Activated CD4-positive, alpha-beta T cell treated with anti-CD3 and anti-CD28 coated beads for 24 hours (primary cell): Measurements from ENCODE around the gene IL21R.

Experiments used
- DNase-seq, 2 donors: peaks; one replicate each; pipeline ENCODE4 v3.0.0-alpha.2; 2020; ENCODE audit warnings: low read depth in 2 of 2

The IL21R gene

DNA sequence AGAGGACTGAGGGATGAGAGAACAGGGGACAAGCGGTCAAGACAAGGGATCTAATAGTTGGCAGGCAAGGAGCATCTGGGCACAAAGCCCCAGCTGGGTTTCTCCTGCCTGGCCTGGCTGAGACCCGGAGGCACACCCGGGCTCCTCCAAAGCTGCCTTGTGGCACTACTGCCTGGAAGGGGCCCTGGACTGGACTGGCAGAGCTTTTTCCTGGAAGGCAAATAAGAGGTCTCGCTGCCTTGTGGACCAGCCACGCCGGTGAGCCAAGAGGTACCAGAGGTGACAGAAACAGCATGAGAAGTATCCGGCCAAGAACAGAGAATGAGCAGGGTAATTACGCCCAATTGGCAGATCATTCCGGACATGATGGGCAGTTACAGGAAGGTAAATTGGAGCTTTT, 83.2 kb downstream of the IL21R start:
- DNase-seq, result no peak

GRCh38 chr16:27485811-27486210, 83.8 kb downstream of the IL21R start:
- no peak for DNase-seq

DNA sequence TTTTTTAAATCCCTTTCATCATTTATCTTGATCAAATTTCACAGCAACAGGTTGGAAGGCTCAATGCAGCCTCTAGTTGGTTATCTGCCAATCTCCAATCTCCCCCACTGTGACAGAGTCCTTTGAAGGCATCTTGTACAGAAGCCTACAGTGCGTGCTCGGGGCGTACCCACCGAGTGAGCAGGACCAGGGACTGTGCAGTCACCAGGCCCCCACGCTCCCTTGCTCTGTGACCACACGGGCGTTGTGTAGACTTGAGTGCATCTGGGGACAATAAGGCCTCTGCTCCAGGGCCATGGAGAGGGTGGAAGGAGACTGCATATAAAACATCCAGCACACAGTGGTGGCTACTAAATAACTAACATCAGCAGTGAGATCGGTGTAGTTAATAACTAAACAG, 84.4 kb downstream of the IL21R start:
- no peak for DNase-seq

- DNase-seq, result no peak
Observed at GRCh38 chr16:27486760-27487159, 84.8 kb downstream of the IL21R start.

DNA sequence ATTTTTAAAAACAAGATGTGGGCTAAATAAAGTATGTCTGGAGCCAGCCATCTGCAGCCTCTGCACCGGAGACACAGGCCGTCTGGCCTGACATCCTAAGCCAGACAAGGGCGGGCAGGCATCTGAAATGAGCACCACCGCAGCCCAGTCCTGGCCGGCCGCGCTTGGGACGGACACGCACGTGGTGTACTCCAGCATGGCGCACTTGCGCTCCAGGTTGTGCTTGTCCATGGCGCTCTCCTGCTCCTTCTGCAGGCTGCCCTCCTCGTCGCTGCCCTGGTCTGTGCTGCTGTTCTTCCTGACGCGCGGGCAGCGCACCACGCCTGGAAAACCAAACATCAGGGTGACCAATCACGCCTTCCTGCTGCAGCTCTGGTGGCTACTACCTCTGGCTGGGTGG, 87.4 kb downstream of the IL21R start:
- no peak for DNase-seq

DNA sequence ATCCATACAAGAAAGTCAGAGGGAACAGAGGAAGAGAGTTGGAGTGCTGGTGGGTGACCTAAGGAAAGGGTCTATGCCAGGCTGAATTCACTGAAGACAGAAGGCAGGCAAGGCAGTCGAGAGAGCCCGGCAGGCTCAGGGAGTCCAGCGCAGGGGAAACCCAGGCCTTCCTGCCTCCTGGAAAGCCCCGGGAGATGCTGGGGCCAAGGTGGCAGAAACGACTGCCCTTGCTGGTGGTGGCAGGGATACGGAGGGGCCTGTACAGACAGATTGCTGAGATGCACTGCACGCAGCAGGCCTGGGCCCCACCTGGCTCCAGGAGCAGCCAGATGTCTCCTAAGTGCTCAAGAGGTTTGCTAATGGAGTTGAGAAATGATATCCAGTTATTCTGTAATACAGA, 87.9 kb downstream of the IL21R start:
- no peak for DNase-seq

- no peak for DNase-seq
Observed at GRCh38 chr16:27491894-27492587, 90.1 kb downstream of the IL21R start.

DNA sequence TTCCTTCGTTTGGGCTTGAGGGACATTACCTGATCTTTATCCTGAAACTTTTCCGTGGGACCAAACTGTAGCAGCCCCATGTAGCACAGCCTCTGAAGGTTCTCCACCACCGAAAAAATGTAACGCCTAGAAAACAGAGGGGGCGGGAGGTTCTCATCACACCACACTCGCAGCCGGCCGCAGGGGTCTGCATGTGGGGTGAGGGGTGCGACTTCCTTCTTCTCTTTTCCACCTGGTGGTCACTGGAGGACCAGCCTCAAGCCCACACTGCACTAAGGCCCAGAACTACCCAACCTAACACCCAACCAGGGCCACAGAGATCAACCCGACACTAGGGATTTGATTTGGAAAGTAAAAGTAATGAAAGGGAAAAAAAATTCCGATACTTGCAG, 90.6 kb downstream of the IL21R start:
- no peak for DNase-seq

DNA sequence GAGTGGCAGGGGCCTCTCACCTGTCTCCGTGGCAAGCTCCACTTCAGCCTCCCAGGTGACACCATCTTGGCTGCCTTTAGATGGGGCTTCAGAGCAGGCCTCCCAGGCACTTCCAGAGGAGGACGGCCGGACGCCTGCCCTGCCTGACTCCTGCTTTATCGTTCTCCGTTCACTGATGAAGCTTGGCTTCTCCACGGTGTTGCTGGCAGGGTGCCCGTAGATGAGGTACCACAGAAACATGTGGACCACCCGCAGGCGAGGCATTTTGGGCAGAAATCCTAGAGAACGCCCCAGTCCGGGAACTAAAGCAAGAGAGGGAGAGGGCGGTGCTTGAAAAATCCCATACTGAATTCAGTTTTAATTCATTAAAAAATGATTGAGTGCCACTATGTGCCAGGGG, 93.2 kb downstream of the IL21R start:
- no peak for DNase-seq

- no peak for DNase-seq
Observed at GRCh38 chr16:27498031-27498825, 96.3 kb downstream of the IL21R start.

- no peak for DNase-seq
Observed at GRCh38 chr16:27498916-27499658, 97.1 kb downstream of the IL21R start.

- DNase-seq, result no peak
Observed at GRCh38 chr16:27499659-27500055, 97.7 kb downstream of the IL21R start.

DNA sequence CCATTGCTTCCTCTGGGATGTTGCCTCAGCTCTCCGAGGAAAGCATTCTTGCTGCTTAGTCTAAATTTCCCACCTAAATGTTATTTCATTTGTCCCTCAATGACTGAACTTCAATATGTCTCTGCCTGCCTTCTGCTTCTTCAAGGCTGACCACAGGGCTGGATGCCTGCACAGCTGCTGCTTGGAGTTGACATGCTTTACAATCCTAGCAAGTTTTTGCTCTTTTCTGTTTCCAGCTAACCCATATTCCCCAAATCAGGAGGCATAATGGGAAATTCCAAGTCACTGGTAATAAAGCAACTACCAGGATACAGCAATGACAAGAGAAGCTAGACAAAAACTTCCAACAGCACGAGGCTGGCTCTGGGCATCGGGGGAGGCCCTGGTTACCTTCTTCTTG, 98.8 kb downstream of the IL21R start:
- DNase-seq, result no peak
